HG03060 (cell line): ENCODE results near the gene RASSF4.
"Not testable (repeated sequence)": the region's sequence is repeated elsewhere in the genome, so short reads cannot be mapped to it uniquely, and the experiment has no call there.

ENCODE experiments used
- ATAC-seq: cut with Tn5 transposase; IDR thresholded peaks from one replicate; pipeline ENCODE4 v1.9.1; 2021; ENCODE audit warnings: low read depth, moderate number of reproducible peaks; ENCODE audit not compliant: unreplicated experiment

RASSF4 gene

GRCh38 chr10:44998146-44998631, 38.6 kb downstream of the RASSF4 start:
- ATAC-seq = no peak

GRCh38 chr10:45000138-45000751, 40.6 kb downstream of the RASSF4 start:
- ATAC-seq = no peak

- peak; percentile 27 for ATAC-seq
Measured at GRCh38 chr10:45000752-45001380, 41.3 kb downstream of the RASSF4 start, which contains the start of gene ZNF22. Gene ZNF22, plus strand, starts transcription at chr10:45000923. Its CDS starts 2,446 bp downstream, at chr10:45003369.

GRCh38 chr10:45001381-45002148, 42.0 kb downstream of the RASSF4 start:
- ATAC-seq = peak; percentile 78

GRCh38 chr10:45003432-45004000, 43.9 kb downstream of the RASSF4 start:
- ATAC-seq = no peak

GRCh38 chr10:45004661-45005060, 45.1 kb downstream of the RASSF4 start:
- no peak for ATAC-seq

GRCh38 chr10:45005284-45005683, 45.7 kb downstream of the RASSF4 start:
- ATAC-seq = no peak

GRCh38 chr10:45006276-45007030, 46.9 kb downstream of the RASSF4 start:
- no peak for ATAC-seq

- ATAC-seq = peak; percentile 77
Measured at GRCh38 chr10:45008524-45009161, 49.0 kb downstream of the RASSF4 start.

- not testable (repeated sequence) for ATAC-seq
Measured at GRCh38 chr10:45014557-45014956, 55.0 kb downstream of the RASSF4 start.

- ATAC-seq = no peak
Measured at GRCh38 chr10:45015590-45015989, 56.0 kb downstream of the RASSF4 start.

- no peak for ATAC-seq
Measured at GRCh38 chr10:45023426-45023825, 63.8 kb downstream of the RASSF4 start.

GRCh38 chr10:45034301-45034700, 74.7 kb downstream of the RASSF4 start:
- no peak for ATAC-seq

GRCh38 chr10:45035673-45036072, 76.1 kb downstream of the RASSF4 start:
- ATAC-seq = no peak

- ATAC-seq = no peak
Measured at GRCh38 chr10:45040921-45041542, 81.4 kb downstream of the RASSF4 start.

GRCh38 chr10:45044290-45044689, 84.7 kb downstream of the RASSF4 start:
- no peak for ATAC-seq
